Stimulated activated naive CD8-positive, alpha-beta T cell treated with anti-CD3 and anti-CD28 coated beads, Interleukin-15, Interleukin-2, amounts not matched to agents 100 U/mL and 50 U/mL, for 24 hours (primary cell): Measurements from ENCODE around the gene SPIB.
"Not testable (repeated sequence)": the region's sequence is repeated elsewhere in the genome, so short reads cannot be mapped to it uniquely, and the experiment has no call there.

Source experiments
- ATAC-seq: fragments of 150-1000 bp; cut with Tn5 transposase; one replicate; pipeline ENCODE4 v1.10.0; 2021
- DNase-seq: peaks from one replicate; pipeline ENCODE4 v3.0.0; 2021

The SPIB gene

DNA sequence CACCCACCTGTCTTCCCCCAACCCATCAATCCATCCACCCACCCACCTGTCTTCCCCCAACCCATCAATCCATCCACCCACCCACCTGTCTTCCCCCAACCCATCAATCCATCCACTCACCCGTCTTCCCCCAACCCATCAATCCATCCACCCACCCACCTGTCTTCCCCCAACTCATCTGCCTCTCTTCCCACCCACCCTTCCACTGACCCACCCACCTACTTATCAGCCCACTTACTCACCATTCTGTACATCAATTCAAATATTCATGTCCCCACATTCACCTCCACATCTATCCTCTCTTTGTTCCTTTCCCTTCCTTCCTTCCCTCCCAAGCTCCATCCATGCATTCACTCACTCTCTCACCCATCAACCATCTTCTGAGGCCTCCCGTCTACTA lies 20.4 kb downstream of the SPIB start:
- not testable (repeated sequence) for DNase-seq, ATAC-seq

GRCh38 chr19:50444059-50444458 lies 25.3 kb downstream of the SPIB start:
- no peak for DNase-seq

DNA sequence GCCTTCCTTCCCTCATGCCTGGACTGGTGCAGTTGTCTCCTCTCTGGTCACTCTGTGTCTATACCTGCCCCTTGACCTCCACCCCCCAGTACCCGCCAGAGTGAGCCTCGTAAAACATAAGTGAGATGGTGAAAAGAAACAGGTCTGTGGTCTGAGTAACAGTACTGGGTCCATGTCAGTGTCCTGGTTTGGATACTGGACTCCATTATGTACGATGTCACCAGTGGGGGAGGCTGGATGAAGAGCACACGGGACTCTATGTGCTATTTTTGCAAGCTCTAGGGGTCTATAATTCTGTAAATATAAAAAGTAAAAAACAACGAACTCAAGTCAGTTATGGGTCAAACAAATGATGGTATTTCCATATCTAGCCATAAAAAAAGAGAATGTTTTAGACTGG lies 28.3 kb downstream of the SPIB start:
- no peak for DNase-seq
- no peak for ATAC-seq

More at GRCh38 chr19:50444059-50444458, 25.3 kb downstream of the SPIB start:
- ATAC-seq, result no peak

DNA sequence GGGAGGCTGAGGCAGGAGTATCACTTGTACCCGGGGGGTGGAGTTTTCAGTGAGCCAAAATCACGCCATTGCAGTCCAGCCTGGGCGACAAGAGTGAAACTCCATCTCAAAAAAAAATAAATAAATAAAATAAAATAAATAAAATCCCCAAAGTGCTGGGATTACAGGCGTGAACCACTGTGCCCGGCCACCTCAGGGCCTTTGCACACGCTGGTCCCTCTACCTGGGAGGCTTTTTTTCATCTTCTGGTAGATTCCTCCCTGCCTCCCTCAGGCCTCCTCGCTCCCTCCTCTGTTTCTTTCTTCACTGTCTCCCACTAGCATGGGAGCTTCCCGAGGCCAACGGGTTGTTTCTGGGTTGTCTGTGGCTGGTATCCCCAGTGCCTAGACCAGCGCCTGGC lies 29.0 kb downstream of the SPIB start:
- ATAC-seq, result no peak
- no peak for DNase-seq

- no peak for DNase-seq
- ATAC-seq, result no peak
These were observed 30.6 kb downstream of the SPIB start for GRCh38 chr19:50449236-50449899.

GRCh38 chr19:50450369-50451222 lies 31.9 kb downstream of the SPIB start:
- no peak for ATAC-seq
- DNase-seq, result no peak

DNA sequence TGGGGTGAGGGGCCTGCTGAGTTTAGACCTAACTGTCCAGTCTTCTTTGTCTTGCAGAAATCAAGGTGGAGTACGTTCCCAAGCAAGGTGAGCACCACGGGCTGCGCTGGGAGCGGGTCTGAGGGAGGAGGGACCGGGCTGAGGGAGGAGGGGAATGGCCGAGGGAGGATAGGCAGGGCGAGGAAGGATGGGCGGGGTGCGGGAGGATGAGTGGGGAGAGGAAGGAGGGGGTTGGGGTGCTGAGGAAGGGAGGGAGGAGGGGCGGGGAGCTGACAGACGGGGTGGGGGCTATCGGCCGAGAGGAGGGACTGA lies 32.4 kb downstream of the SPIB start:
- DNase-seq (no peak), ATAC-seq (no peak)

DNA sequence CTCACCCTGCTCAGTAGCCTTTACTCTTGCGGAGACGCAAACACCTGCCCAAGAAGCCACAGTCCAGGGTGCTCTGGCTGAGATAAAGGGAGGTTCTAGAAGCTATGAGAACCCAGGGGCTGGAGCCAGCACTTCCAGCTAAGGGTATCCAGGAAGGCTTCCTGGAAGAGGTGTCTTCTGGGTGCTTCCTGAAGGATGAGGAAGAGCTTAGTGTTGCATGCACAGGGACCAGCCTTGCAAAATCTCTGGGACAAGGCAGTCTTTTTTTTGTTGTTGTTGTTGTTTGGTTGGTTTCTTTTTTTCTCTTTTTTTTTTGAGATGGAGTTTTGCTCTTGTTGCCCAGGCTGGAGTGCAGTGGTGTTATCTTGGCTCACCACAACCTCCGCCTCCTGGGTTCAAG lies 34.5 kb downstream of the SPIB start:
- ATAC-seq, result no peak
- no peak for DNase-seq

DNA sequence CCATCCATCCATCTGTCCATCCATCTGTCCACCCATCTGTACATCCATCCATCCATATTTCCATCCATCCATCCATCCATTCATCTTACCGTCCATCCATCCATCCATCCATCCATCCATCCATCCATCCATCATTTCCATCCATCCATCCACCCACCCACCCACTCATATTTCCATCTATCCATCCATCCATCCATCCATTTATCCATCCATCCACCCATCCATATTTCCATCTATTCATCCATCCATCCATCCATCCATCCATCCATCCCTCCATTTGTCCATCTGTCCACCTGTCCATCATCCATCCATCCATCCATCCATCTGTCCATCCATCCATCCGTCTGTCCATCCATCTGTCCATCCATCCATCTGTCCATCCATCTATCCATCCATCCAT lies 37.3 kb downstream of the SPIB start:
- ATAC-seq (no peak), DNase-seq (no peak)

DNA sequence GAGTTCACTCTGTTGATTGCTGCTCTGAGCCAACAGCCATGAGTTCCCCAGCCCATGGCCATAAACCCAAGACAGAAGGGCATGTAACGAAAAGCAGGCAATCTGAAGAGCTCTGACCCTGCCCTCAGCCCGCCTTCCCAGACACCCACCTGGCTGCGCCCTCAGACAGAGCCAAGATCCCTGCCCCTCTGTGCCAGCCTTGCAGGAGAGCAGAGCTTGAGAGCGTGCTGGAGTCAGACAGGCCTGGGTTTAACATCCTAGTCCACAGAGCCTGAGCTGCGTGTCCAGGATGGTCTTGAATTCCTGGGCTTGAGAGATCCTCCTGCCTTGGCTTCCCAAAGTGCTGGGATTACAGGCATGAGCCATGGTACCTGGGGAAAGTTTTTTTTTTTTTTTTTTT lies 38.6 kb downstream of the SPIB start:
- no peak for DNase-seq
- ATAC-seq, result no peak

DNA sequence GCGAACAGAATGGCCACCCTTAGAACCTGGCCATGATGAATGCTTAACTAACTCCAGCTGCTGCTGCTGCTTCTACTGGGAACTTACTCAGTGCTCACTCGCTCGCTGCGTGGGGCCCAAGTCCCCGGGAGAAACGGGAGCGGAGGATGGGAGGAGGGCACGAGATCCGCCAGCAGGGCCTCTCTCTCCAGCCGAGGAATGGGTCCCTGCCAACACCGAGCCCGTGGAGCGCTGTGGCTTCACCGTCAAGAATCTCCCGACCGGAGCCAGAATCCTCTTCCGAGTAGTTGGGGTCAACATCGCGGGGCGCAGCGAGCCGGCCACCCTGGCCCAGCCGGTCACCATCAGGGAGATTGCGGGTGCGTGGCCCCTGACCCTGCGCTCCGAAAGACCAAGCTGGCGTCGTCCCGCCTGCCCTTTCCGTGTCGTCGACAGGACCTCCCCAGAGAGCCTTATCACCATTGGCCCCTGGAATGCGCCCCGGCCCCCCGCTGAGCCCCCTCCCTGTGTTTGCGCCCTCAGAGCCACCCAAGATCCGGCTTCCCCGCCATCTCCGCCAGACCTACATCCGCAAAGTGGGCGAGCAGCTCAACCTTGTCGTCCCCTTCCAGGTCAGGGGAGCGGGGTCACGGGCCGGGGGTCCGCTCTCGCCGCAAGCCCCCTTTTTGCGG lies 39.8 kb downstream of the SPIB start:
- no peak for DNase-seq
- ATAC-seq, result no peak

DNA sequence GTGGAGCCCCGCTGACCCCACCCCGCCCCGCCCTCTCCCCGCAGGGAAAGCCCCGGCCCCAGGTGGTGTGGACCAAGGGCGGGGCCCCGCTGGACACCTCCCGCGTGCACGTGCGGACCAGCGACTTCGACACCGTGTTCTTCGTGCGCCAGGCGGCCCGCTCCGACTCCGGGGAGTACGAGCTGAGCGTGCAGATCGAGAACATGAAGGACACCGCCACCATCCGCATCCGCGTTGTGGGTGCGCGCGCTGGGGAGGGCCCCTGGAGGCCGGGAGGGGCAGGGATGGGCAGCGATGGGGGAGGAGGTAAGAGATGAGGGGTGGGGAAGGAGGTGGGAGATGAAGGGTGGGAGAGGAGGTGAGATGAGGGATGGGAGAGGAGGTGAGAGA lies 40.3 kb downstream of the SPIB start:
- no peak for DNase-seq
- no peak for ATAC-seq

GRCh38 chr19:50459638-50460037 lies 40.9 kb downstream of the SPIB start:
- no peak for ATAC-seq

DNA sequence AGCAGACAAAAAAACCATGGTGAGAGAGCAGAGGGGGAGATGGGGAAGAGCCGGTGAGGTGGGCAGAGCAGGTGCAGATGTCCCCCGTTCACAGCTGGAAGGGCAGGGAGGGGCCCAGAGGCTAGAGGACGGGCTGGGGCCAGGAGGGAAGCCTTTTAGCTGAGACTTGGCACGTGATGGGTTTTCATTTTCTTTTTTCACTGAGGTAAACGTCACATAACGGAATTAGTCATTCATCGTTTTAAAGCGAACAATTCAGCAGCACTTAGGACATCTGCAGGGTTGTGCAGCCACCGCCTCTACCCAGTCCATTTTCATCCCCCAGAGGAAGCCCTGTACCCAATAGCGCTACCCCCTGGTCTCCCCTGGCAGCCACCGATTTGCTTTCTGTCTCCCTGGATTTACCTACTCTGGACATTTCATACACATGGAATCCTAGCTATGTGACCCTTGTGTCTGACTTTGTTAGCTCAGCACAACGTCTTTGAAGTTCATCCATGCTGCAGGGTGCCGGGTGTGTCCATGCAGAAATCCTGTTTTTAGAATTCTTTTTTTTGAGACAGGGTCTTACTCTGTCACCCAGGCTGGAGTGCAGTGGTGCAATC lies 41.5 kb downstream of the SPIB start:
- peak; percentile 63 for ATAC-seq
- peak; percentile 31 for DNase-seq

More at GRCh38 chr19:50459638-50460037, 40.9 kb downstream of the SPIB start:
- DNase-seq, result no peak

DNA sequence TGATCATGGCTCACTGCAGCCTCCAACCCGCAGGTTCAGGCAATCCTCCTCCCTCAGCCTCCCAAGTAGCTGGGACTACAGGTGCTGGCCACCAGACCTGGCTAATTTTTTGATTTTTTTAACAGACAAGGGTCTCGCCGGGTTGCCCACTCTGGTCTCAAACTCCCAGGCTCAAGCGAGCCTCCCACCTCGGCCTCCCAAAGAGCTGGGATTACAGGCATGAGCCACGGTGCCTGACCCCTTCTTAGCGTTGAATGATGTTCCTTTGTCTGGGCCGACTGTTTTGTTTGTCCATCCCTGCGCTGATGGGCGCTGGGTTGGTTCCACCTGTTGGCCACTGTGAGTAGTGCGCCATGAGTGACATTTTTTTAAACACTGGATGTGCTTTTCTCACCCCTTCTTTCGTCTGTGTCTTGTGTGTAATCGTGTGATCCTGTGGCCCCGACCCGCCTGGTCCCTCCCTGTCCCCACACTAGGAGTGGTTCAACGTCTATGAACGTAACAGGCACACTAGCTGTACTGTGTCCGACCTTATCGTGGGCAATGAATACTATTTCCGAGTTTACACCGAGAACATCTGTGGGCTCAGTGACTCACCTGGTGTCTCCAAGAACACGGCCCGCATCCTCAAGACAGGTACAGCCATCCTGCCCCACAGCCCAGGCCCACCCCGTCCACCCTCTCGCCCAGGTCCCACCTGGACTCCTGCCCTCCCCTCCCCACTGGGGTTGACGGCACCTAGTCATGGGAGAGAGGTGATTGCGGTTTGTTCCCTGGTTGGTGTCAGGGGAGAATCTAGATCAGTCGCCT lies 42.5 kb downstream of the SPIB start:
- DNase-seq (peak; percentile 70), ATAC-seq (peak; percentile 82)

- no peak for ATAC-seq
- DNase-seq, result no peak
These were observed 44.2 kb downstream of the SPIB start for GRCh38 chr19:50462970-50463369.

GRCh38 chr19:50464348-50464747 lies 45.6 kb downstream of the SPIB start:
- DNase-seq (no peak), ATAC-seq (no peak)

GRCh38 chr19:50465000-50465399 lies 46.3 kb downstream of the SPIB start:
- DNase-seq (no peak), ATAC-seq (no peak)

- no peak for DNase-seq
- no peak for ATAC-seq
These were observed 47.4 kb downstream of the SPIB start for GRCh38 chr19:50465986-50466705.

DNA sequence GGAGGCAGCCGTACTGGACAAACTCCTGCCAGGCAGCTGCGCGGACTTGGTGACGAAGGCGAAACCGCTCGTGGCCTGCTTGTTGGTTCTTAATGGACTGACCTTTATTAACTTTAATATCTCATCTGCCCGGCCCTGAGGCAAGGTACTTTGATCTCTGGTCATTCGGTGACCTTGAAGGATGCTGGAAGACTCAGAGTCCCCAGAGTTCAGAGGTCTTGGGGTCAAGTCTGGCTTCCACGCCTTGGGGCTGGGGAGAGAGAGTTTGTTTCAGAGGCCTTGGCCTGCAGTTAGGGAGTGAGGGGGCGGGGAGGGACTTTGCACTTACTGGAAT lies 47.9 kb downstream of the SPIB start:
- ATAC-seq (no peak), DNase-seq (no peak)

- ATAC-seq (no peak), DNase-seq (no peak)
These were observed 48.8 kb downstream of the SPIB start for GRCh38 chr19:50467566-50467965.

DNA sequence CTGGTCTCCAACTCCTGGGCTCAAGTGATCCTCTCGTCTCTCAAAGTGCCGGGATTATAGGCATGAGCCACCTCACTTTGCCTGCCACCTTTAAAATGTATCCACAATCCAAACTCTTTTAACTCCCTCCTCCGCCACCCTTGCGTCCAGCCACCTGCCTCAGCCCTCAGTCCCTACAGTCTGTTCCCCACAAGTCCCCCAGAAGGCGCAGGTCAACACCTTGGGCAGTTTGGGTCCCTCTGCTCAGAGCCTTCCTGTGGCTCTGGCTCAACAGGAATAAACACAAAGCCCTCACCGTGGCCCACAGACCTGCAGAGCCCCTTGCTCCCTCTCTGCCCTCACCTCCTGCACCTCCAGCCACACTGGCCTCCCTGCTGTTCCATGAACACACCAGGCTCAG lies 50.1 kb downstream of the SPIB start:
- no peak for ATAC-seq
- DNase-seq, result no peak
